A172 (cell line): ENCODE data around the gene SKAP2. TPM values are rescaled to one million over a fixed set of nuclear protein-coding genes. Genes with fewer than 3 reads are reported as not detected.
"Not testable (repeated sequence)": the region's sequence is repeated elsewhere in the genome, so short reads cannot be mapped to it uniquely, and the experiment has no call there.

ENCODE experiments used
- DNase-seq: peaks from one replicate; pipeline ENCODE4 v3.0.0-alpha.2; 2015; ENCODE audit warnings: low spot score
- total RNA-seq: library from RNA; depleted of rRNA; stranded (reverse); fragments of >200 nt; shearing (Covaris generic); gene quantifications from 2 replicates; pipeline ENCODE4 v1.2.3, GENCODE V29; 2014

The SKAP2 gene
- total RNA-seq, 1 experiment from 2014 or later = 36.4 TPM

- no peak for DNase-seq
These were observed 6.7 kb downstream of the SKAP2 start for GRCh38 chr7:26857506-26858240.

GRCh38 chr7:26857170-26857505 lies 7.3 kb downstream of the SKAP2 start:
- no peak for DNase-seq

GRCh38 chr7:26856176-26856985 lies 8.0 kb downstream of the SKAP2 start:
- DNase-seq = no peak

GRCh38 chr7:26854876-26855855 lies 9.2 kb downstream of the SKAP2 start:
- DNase-seq = no peak

GRCh38 chr7:26853788-26854393 lies 10.5 kb downstream of the SKAP2 start:
- peak; percentile 64 for DNase-seq

DNA sequence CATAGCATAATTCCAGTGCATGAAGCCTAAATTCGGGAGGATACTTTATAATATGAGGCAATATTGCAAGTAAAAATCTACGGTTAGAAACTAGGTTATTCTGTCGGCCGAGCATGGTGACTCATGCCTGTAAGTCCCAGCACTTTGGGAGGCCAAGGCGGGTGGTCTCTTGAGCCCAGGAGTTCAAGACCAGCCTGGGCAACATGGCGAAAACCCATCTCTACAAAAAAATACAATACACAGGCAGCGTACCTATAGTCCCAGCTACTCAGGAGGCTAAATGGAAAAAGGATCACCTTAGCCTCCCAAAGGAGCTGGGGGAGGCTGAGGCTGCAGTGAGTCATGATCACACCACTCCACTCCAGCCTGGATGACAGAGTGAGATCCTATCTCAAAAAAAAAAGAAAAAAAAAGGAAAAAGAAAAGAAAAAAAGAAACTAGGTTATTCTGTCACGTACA lies 14.2 kb downstream of the SKAP2 start:
- DNase-seq = peak; percentile 27

DNA sequence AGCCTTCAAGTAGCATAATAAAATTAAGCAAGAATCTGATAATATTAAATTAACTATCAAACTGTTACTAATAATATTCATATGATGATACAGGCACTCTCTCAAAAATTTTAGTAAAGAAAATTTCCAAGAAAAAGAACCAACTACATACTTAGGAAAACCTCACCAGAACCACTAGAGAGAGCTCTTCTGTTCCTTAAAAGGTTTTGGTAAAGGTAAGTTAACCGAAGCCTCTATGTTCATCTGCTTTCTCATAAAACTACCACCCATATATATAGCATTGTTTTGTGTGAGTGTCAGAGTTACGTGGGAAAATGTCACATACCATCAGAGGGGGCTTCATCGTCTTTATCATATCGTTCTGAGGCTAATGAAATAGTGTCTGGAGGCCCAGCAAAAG lies 20.7 kb downstream of the SKAP2 start:
- DNase-seq = no peak

GRCh38 chr7:26842897-26843296 lies 21.5 kb downstream of the SKAP2 start:
- DNase-seq = no peak

DNA sequence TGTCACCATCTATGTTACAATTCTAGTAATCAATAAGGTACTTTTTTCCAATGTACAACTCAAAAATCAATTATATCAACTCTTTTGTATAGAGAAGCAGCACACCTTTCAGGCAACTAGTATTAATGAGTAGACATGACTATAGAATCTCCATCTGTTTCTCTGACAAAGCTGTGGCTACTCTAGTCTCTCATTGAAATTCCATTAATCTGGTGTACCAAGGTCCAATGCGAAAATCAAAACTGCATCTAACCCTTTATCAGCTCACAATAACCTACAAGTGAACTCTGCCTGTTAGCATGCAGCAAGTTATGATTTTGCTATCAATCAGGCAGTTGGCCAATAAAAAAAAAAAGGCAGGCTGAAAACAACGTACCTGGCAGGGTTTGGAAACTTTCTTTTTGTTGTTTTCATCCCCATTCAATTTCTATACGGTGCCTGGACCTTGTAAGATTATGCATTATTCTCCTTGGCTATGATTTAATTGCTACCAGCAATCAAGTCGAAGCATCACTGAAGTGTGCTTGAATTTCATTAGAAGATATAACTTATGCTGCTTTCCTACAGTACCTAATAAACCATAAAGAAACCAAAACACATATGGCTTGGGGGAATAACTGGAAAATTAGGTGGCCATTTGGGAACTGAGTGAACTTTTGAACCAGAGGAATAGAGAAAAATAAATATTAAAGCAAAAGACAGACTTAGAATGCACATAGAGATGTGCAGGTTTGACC lies 23.2 kb downstream of the SKAP2 start:
- no peak for DNase-seq

GRCh38 chr7:26836793-26837192 lies 27.6 kb downstream of the SKAP2 start:
- not testable (repeated sequence) for DNase-seq

GRCh38 chr7:26815426-26815825 lies 49.0 kb downstream of the SKAP2 start:
- no peak for DNase-seq

GRCh38 chr7:26813432-26813831 lies 51.0 kb downstream of the SKAP2 start:
- DNase-seq = no peak

- DNase-seq = no peak
These were observed 69.8 kb downstream of the SKAP2 start for GRCh38 chr7:26794541-26794940.

DNA sequence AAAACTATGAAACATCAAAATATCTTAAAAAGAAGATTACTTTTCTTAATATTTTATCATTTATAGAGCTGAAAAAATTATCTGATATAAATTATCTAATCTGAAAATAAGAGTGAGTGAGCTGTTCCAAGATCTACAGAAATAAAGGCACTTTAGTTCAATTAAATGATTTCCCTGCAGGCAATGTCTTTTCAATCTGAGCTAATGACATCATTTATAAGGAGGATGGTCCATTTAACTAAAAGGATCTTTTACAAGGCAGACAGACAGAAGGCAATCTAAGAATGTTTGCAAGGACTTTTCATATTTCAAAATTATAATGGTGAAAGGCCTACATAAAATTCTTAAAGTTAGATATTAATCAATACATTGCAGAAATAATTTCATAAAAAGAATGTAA lies 71.8 kb downstream of the SKAP2 start:
- no peak for DNase-seq

GRCh38 chr7:26792006-26792405 lies 72.4 kb downstream of the SKAP2 start:
- DNase-seq = no peak

DNA sequence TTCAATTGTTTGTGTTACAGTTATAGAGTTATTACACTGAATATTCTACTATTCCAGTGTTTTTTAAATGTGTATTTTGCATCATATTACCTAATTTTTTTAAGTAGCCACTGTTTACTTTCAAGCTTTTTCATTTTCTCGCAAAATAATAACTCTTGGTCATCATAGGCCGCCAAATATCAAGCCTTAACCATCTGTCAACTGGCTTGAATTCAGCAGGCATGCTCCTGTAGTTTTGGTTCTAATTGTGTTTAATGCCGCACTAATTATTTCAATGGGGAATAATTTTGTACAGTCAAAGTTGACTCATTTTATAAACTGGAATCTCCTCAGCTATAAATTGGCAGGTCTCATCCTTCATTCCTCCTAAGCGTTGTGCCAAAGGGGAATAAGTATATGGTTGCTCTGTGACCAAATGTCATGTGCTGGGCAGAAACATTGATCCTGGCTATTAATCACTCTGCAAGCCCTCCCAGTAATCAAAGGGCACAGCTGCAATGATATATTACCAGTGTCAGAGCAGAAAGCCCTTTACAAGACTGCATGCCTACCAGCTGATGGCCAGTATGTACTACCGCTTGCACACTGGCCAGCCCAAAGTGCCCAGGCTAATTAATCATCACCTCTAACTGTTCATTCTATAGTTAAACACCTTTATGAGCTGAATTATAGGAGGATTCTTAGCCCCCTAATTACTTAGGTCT lies 74.8 kb downstream of the SKAP2 start:
- DNase-seq = no peak

DNA sequence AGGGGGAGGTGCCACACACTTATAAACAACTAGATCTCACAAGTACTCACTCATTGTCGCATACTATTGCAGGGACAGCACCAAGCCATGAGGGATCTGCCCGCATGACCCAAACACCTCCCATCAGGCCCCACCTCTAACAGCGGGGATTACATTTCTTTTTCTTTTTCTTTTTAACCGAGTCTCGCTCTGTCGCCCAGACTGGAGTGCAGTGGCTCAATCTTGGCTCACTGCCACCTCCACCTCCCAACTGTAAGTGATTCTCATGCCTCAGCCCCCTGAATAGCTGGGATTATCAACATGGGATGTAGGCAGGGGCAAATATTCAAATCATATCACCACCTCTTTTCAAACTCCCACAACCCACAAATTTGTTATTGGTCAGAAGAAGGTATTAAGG lies 76.7 kb downstream of the SKAP2 start:
- no peak for DNase-seq

GRCh38 chr7:26784118-26784517 lies 80.3 kb downstream of the SKAP2 start:
- no peak for DNase-seq

- peak; percentile 26 for DNase-seq
These were observed 81.9 kb downstream of the SKAP2 start for GRCh38 chr7:26782501-26782900.

DNA sequence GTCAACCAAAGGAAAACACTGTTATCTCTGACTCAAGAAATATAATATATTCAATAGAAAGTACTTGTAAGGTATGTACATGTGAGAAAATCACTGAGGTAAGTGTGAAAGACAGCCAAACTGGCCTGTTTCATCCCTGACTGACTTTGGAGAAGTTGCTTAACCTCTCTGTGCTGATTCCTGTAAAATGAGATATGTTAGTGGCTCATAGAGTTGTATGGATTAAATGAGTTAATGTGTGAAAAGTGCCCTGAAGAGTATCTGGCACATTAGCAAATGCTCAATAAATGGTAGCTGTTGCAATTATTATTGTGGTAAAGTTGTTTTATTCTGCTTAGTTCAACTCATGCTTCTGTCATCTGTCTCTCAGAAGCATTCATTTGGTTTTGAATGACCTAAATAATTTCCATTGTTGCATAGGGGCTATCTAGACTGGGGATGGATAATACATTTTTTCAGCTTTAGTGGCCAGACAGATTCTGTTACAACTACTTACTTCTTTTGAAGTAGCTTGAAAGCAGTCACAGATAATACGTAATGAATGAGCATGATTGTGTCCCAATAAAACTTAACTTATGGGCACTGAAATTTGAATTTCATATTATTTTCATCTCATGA lies 84.3 kb downstream of the SKAP2 start:
- no peak for DNase-seq
